ENCODE data around the gene SIRPB2. TPM values are rescaled to one million over a fixed set of nuclear protein-coding genes. Genes with fewer than 3 reads are reported as not detected.

Gene SIRPB2
- polyA plus RNA-seq, 2 of the 4 experiments (the other 2 are of a cell fraction) = not detected

GRCh38 chr20:1429143-1429728 is 62.0 kb downstream of the SIRPB2 start (continued):
- no peak for TF ChIP-seq FOSL2 (IDR thresholded peaks at IDR 0.05)
- no peak for TF ChIP-seq FOSL2 (CRISPR knock-in tag; IDR thresholded peaks at IDR 0.05)
- TF ChIP-seq HEYL (CRISPR knock-in tag; IDR thresholded peaks at IDR 0.05) = no peak
- no peak for TF ChIP-seq CBX2 (IDR thresholded peaks at IDR 0.05; ENCODE audit: borderline replicate concordance, low read depth)
- no peak for TF ChIP-seq RCOR1 (IDR thresholded peaks at IDR 0.05; ENCODE audit: low read depth, low read length)
- TF ChIP-seq ZSCAN20 (CRISPR knock-in tag; IDR thresholded peaks at IDR 0.05) = no peak
- TF ChIP-seq RNF2 (IDR thresholded peaks at IDR 0.05; ENCODE audit: borderline replicate concordance, low read depth) = no peak
- no peak for TF ChIP-seq SREBF2 (IDR thresholded peaks at IDR 0.05)
- TF ChIP-seq ELK1 (IDR thresholded peaks at IDR 0.05; ENCODE audit: low read depth, low read length) = no peak

- H3K27ac ChIP-seq = no peak overlapping the region
- CTCF ChIA-PET = interaction anchor here (0.7 to 9.9 kb wide), 6 partner anchors 9 to 76 kb away, joined by 3 to 72 read pairs (median 4); no protein-coding TSS in a partner anchor
Measured at GRCh38 chr20:1427457-1428054, 63.7 kb downstream of the SIRPB2 start.

More at GRCh38 chr20:1427457-1428054, 63.7 kb downstream of the SIRPB2 start:
- no peak overlapping the region for H3K4me3 ChIP-seq
- FAIRE-seq = no peak
- DNase-seq (ENCODE audit: low read depth in 1 of 2, low spot score in 1 of 2) = no peak
- H3K4me2 ChIP-seq = no peak overlapping the region
- TF ChIP-seq HMGXB4 (CRISPR knock-in tag; IDR thresholded peaks at IDR 0.05; ENCODE audit: borderline replicate concordance) (no peak), JUNB (IDR thresholded peaks at IDR 0.05) (no peak), CEBPB (IDR thresholded peaks at IDR 0.05) (no peak), FOSL2 (IDR thresholded peaks at IDR 0.05) (no peak), FOSL2 (CRISPR knock-in tag; IDR thresholded peaks at IDR 0.05) (no peak), BCL3 (IDR thresholded peaks at IDR 0.05) (no peak), PHF8 (IDR thresholded peaks at IDR 0.05; ENCODE audit: borderline replicate concordance, low read depth) (no peak), CHD2 (IDR thresholded peaks at IDR 0.05; ENCODE audit: low read length, partially characterized antibody) (no peak), RAD21 (conservative IDR thresholded peaks at IDR 0.05 in 1 of 2, IDR thresholded peaks at IDR 0.05 in 1 of 2) (no peak), HDAC2 (IDR thresholded peaks at IDR 0.05) (no peak), RFX5 (IDR thresholded peaks at IDR 0.05) (no peak), CBX2 (IDR thresholded peaks at IDR 0.05; ENCODE audit: borderline replicate concordance, low read depth) (no peak), PBX3 (IDR thresholded peaks at IDR 0.05) (no peak), BHLHE40 (IDR thresholded peaks at IDR 0.05; ENCODE audit: low read depth, low read length) (no peak), HES2 (IDR thresholded peaks at IDR 0.05) (no peak), ZSCAN20 (CRISPR knock-in tag; IDR thresholded peaks at IDR 0.05) (no peak), MAZ (IDR thresholded peaks at IDR 0.05; ENCODE audit: borderline replicate concordance, low read depth, low read length) (no peak), HEYL (CRISPR knock-in tag; IDR thresholded peaks at IDR 0.05) (no peak), EP300 (IDR thresholded peaks at IDR 0.05) (no peak), SMC3 (IDR thresholded peaks at IDR 0.05) (no peak), POLR2A (IDR thresholded peaks at IDR 0.05; ENCODE audit: low read length) (no peak)
- 78% methylated on average over 3 of the region's 3 CpGs for WGBS (ENCODE audit: missing lambda C conversion rate)
- H3K9me3 ChIP-seq = no peaks in the 10 kb centered on the region
- POLR2A ChIA-PET = no interaction called here
- H3K4me1 ChIP-seq = no peaks in the 10 kb centered on the region
- ATAC-seq = peak; percentile 65 to 76; a peak in 4 of 6 replicates

Data from A549 (cell line).